Activated CD4-positive, alpha-beta T cell treated with anti-CD3 and anti-CD28 coated beads, Interleukin-2, amount 50 U/mL, for 4 hours (primary cell): Measurements from ENCODE around the gene FAM89B.
"Not testable (repeated sequence)": the region's sequence is repeated elsewhere in the genome, so short reads cannot be mapped to it uniquely, and the experiment has no call there.

ENCODE experiments used
- DNase-seq, 2 experiments: peaks; one replicate each; pipeline ENCODE4 v3.0.0-alpha.2; 2020

The FAM89B gene

GRCh38 chr11:65558002-65558929, 14.1 kb upstream of the FAM89B start, which contains the start of gene LTBP3:
LTBP3 (minus strand) TSS chr11:65558359; CDS start chr11:65557959, 400 bp downstream.
- DNase-seq, result peak in 1 of 2 experiments; percentile 25

DNA sequence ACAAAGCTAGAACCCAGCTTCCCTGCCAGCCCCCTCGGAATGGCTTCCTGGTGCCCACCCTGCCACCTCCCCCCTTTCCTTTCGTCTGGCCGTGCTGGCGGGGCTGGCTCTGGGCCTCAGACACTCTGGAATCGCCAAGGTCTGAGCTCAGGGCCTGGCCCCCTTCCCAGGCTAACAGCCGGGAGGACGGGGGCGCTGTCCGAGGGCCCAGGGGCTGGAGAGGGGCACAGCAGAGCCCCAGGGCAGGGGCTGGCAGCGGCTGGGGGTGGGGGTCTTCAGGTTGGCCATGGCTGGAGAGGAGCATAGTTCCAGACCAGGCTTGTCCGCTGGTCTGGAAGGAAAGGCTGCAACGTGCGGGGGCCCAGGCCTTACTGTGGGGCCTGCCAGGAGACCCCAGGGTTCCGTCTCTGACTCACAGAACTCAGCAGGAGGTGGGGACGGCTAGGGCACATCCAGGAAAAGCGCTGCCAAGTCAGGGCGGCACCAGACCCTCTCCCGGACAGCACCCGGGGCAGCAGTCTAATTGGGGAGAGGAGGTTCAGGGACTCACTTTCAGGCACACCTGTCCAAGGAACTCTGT, 13.3 kb upstream of the FAM89B start:
- DNase-seq, result no peak

- DNase-seq, result no peak
Observed at GRCh38 chr11:65559535-65559934, 12.8 kb upstream of the FAM89B start.

- no peak for DNase-seq
Observed at GRCh38 chr11:65559951-65560537, 12.3 kb upstream of the FAM89B start.

GRCh38 chr11:65560555-65561418, 11.6 kb upstream of the FAM89B start:
- no peak for DNase-seq

DNA sequence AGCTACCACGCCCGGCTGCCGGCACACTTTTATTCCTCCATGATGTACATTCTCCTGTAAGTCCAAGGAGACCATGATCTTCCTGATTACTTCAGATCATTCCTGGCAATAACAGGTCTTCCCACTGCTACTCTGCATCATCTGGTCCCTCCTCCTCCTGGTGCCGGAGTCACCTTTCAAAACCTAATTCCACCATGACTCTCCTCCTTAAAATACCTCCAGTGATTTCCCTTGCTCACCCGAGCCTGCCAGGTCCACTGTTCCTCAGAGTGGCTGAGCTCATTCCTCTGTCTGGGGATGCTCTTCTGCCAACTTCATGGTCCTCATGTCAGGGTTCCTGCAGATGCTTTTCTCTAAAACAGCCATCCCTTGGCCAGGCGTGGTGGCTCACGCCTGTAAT, 10.3 kb upstream of the FAM89B start:
- no peak for DNase-seq

GRCh38 chr11:65562788-65563187, 9.6 kb upstream of the FAM89B start:
- no peak for DNase-seq

GRCh38 chr11:65563601-65564000, 8.7 kb upstream of the FAM89B start:
- no peak for DNase-seq

GRCh38 chr11:65564879-65565559, 7.3 kb upstream of the FAM89B start:
- not testable (repeated sequence) for DNase-seq

DNA sequence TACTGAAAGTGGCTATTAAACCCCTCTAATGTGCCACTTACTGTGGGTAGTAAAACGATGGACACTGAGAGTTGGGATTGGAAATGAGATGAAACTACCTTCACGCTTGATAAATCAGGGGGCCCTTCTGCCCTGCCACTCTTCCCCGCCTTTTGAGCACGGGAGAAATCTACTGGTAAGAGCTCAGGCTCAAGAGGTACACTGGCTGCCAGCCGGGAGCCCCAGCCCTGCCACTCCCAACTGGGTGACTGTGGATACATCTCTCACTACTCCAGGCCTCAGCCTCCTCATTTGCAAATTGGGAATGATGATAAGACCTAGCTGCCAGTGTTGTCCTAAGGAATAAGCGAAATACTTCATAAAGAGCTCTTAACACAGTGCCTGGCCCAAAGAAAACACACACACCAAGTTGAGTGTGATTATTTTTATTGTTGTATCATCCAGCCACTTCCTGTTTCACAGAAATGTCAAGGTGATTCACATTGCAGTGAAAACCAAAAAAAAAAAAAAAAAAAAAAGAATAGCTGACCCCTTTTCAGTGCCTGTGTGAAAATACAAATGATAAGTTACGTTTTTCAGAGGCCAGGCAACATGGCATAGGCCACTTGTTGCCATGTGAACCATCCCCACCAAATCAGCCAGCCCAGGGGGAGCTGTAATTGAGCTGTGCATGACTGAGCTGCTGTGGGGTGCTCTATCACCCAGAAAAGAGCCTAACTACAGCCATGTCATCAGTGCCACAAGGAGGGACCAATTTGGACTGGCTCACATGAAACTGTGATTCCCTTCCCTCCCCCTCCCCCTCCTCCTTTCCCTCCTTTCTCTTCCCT, 6.5 kb upstream of the FAM89B start:
- DNase-seq, result no peak

DNA sequence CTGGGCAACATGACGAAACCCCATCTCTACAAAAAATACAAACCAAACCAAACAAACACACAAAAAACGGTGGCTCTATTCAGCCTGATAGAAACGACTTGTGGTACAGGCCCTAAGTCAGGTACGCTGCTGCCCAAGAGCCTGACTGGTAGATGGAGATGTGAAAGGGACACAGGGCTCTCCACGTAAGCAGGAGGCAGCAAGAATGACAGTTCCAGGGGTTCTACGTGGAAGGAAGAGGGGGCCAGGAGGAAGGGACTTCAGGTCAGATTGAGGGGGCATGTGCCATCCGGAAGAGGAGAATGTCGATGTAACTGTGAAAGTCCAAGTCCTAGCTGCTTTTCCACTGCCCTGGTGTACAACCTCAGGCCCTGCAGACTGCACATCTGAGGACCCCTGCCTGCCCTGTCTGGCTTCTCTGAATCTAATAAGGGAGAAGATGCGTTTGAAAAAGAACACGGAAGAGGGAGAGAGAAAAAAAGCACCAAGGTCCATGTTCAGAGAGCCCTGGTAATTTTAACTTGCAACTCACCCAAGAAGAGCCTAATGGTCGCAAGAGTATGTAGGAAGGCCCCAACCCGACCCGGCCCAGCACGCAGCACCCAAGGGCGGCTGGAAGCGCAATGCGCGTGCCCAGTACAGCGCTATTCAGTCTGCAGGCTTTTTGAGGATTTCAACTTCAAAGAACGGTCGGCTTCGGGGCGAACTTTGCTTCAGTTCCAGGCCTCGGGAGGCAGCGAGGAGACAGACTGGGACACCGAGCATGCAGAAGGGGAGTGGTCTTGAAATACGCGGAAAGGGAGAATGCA, 3.0 kb upstream of the FAM89B start:
- no peak for DNase-seq

GRCh38 chr11:65569973-65570918, 2.1 kb upstream of the FAM89B start, which contains the start of gene ZNRD2:
ZNRD2 (plus strand) TSS chr11:65570477; CDS start chr11:65570492, 15 bp downstream.
- peak; percentile 97 to 98 for DNase-seq

DNA sequence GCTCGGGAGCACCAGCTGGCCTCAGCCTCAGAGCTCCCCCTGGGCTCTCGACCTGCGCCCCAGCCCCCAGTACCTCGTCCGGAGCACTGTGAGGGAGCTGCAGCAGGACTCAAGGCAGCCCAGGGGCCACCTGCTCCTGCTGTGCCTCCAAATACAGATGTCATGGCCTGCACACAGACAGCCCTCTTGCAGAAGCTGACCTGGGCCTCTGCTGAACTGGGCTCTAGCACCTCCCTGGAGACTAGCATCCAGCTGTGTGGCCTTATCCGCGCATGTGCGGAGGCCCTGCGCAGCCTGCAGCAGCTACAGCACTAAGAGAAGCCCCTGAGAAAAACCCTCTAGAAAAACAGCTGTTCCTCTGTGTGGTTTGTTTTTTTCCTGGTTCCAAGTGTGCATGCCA, 918 bp upstream of the FAM89B start:
- no peak for DNase-seq

GRCh38 chr11:65571940-65572339, 398 bp upstream of the FAM89B start:
- DNase-seq, result no peak

DNA sequence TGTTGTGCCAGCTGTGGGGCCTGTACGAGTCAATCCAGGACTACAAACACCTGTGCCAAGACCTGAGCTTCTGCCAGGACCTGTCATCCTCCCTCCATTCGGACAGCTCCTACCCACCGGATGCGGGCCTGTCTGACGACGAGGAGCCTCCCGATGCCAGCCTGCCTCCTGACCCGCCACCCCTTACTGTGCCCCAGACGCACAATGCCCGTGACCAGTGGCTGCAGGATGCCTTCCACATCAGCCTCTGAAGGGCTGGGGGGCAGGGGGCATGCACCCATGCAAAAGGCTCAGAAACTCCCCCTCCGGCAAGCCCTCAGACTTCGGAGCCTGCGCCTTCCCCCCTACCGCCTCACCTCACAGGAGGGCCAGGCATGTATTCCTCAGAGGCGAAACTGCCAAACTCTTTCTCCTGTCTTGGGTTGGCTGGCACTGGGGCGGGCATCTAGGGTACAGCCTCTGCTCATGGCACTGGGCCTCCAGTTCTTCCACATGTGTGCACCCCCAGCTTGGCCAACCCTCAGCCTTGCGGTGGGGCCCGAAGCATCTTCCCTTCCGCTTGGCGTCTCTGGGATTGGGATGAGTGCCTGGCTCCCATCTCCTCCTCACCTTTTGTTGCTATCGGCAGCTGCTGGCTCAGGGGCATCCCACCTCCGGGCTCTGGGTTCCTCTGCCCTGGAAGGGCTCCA, 1.2 kb downstream of the FAM89B start:
- DNase-seq, result no peak

DNA sequence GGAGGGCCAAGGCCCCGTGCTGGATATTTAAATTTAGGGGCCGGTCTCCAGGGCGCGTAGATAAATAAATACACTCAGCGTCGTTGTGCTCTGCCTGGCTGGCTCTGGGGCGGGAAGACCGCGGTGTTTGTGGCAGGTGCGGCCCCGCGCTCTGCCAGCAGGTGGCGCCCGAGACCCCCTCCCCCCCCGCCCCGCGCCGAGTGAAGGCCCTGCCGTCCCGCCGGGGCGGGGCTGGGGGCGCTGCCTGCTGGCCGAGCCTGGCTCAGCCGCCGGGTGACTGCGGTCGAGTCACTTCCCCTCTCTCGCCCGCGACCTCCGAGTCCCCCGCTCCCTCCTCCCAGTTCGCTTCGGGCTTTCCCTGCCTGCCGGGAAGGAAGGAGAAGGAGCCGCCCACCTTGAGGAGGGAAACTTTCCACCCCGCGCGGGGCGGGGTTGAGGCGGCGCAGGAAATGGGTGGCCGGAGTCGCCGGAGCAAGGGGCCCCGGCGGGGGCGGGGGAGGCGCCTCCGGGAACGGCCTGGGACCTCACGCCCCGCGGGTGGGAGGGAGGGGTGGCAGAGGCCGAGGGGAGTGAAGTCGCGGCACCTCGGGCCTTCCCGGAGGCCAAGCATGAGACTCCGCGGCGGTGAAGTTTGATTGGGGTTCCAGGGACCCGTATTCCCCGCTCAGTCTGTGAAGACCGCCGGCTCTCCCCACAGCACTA, 1.9 kb downstream of the FAM89B start:
- DNase-seq, result peak; percentile 66 to 73

DNA sequence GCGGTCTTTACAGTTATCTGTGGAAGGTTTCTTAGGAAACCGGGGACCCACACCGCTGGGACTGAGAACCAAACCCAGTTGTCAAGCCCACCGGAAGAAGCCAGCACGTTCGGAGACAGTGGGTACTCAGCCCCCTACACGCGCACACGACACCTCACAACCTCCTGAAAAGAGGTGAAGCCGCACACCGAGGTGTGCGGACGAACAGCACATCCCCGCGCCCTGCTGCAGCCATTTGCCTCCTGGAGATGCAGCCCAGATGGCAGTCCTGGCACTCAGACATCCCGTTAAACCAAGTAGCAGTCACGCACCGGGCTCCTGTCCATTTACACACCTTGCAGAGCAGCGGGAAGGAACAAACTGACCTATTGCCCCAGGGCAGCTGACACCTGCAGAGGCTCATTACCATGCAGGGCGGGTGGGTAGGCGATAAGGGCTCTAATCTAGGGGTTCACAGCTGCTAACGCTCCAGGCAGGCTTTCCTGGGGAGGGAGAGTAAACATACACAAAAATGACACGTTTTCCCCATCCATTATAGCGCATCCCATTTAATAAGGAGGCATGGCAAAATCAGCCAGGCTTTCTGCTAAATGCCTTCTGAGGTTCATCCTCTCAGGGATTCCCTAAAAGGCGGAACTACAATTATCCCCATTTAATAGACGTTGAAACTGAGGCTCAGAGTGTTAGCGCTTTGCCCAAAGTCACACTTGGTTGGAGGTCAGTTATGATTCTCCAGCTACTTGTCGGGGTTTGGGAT, 2.7 kb downstream of the FAM89B start:
- DNase-seq, result no peak
